AG08395 (cell line): Measurements from ENCODE around the gene PNKP.
"Not testable (repeated sequence)": the region's sequence is repeated elsewhere in the genome, so short reads cannot be mapped to it uniquely, and the experiment has no call there.

ENCODE experiments used
- DNase-seq: peaks from one replicate; pipeline ENCODE4 v3.0.0; 2012; ENCODE audit warnings: mixed read lengths, low spot score

The PNKP gene

GRCh38 chr19:49845414-49845813 is 22.0 kb downstream of the PNKP start:
- no peak for DNase-seq

- no peak for DNase-seq
Measured at GRCh38 chr19:49844138-49845095, 23.0 kb downstream of the PNKP start.

- DNase-seq = no peak
Measured at GRCh38 chr19:49843265-49843664, 24.1 kb downstream of the PNKP start.

- DNase-seq = no peak
Measured at GRCh38 chr19:49840736-49841249, 26.6 kb downstream of the PNKP start.

GRCh38 chr19:49840321-49840720 is 27.1 kb downstream of the PNKP start:
- no peak for DNase-seq

GRCh38 chr19:49839713-49840112 is 27.7 kb downstream of the PNKP start:
- no peak for DNase-seq

- no peak for DNase-seq
Measured at GRCh38 chr19:49838885-49839588, 28.3 kb downstream of the PNKP start.

GRCh38 chr19:49837425-49837824 is 30.0 kb downstream of the PNKP start:
- no peak for DNase-seq

GRCh38 chr19:49837009-49837310 is 30.4 kb downstream of the PNKP start:
- DNase-seq = no peak

- no peak for DNase-seq
Measured at GRCh38 chr19:49836176-49837008, 31.0 kb downstream of the PNKP start.

GRCh38 chr19:49835562-49835961 is 31.8 kb downstream of the PNKP start:
- no peak for DNase-seq

GRCh38 chr19:49833599-49833998 is 33.8 kb downstream of the PNKP start:
- no peak for DNase-seq

- no peak for DNase-seq
Measured at GRCh38 chr19:49832556-49832955, 34.8 kb downstream of the PNKP start.

- no peak for DNase-seq
Measured at GRCh38 chr19:49831592-49831991, 35.8 kb downstream of the PNKP start.

GRCh38 chr19:49830766-49831165 is 36.6 kb downstream of the PNKP start:
- DNase-seq = no peak

- DNase-seq = no peak
Measured at GRCh38 chr19:49829721-49830120, 37.7 kb downstream of the PNKP start.

GRCh38 chr19:49829200-49829599 is 38.2 kb downstream of the PNKP start:
- DNase-seq = no peak

- no peak for DNase-seq
Measured at GRCh38 chr19:49827034-49827433, 40.3 kb downstream of the PNKP start.

GRCh38 chr19:49824662-49825061 is 42.7 kb downstream of the PNKP start:
- DNase-seq = no peak

GRCh38 chr19:49823472-49823871 is 43.9 kb downstream of the PNKP start:
- DNase-seq = no peak

- DNase-seq = no peak
Measured at GRCh38 chr19:49820125-49820524, 47.3 kb downstream of the PNKP start.

GRCh38 chr19:49819452-49820115 is 47.8 kb downstream of the PNKP start:
- not testable (repeated sequence) for DNase-seq
